Peyer's patch (tissue), 4 donors: ENCODE data around the gene ACAA2. TPM values are rescaled to one million over a fixed set of nuclear protein-coding genes. Genes with fewer than 3 reads are reported as not detected.
"Not testable (repeated sequence)": the region's sequence is repeated elsewhere in the genome, so short reads cannot be mapped to it uniquely, and the experiment has no call there.

Experiments
- DNase-seq, 3 donors: peaks; one replicate each; pipeline ENCODE4 v3.0.0-alpha.2; 2017 to 2019
- H3K27ac ChIP-seq, 4 donors: fragments of 200-600 bp; sonication (generic); one replicate each; pipeline ENCODE4 v1.5.1; 2016 to 2019
- H3K27me3 ChIP-seq, 2 donors: fragments of 200-600 bp; sonication (generic); one replicate each; pipeline ENCODE4 v1.5.1; 2019
- H3K36me3 ChIP-seq, 3 donors: fragments of 200-600 bp; sonication (generic); one replicate each; pipeline ENCODE4 v1.5.1; 2016 to 2019
- H3K4me1 ChIP-seq, 4 donors: fragments of 200-600 bp; sonication (generic); one replicate each; pipeline ENCODE4 v1.5.1; 2016 to 2019
- H3K4me3 ChIP-seq, 4 donors: fragments of 200-600 bp; sonication (generic); 1 replicate in 3 of 4; 2 replicates in 1 of 4; pipeline ENCODE4 v1.5.1; 2016 to 2019; ENCODE audit warnings: mild to moderate bottlenecking in 1 of 4
- H3K9me3 ChIP-seq, 4 donors: fragments of 200-600 bp; sonication (generic); one replicate each; pipeline ENCODE4 v1.5.1; 2016 to 2019; ENCODE audit warnings: mild to moderate bottlenecking in 1 of 4
- CTCF ChIP-seq, 6 experiments: fragments of 450-650 bp in 4 of 6; fragments of 200-600 bp in 2 of 6; sonication (generic) in 1 of 6; IDR thresholded peaks; one replicate each; pipeline ENCODE4 v1.5.1; 2017 to 2019; ENCODE audit warnings: antibody characterized with exemption in 6 of 6, mild to moderate bottlenecking in 3 of 6, moderate library complexity in 1 of 6
- POLR2A ChIP-seq, 2 donors: fragments of 450-650 bp; IDR thresholded peaks; one replicate each; pipeline ENCODE4 v1.5.1; 2017; ENCODE audit warnings: antibody characterized with exemption in 2 of 2, mild to moderate bottlenecking in 2 of 2, moderate library complexity in 2 of 2
- total RNA-seq, 4 donors: library from RNA; depleted of rRNA; stranded (reverse); fragments of >200 nt; gene quantifications; one replicate each; pipeline ENCODE4 v1.1.0, GENCODE V29; 2016

ACAA2 gene
- total RNA-seq, 4 donors from 2014 or later: 97.4 to 257 (median 143) TPM

- H3K27me3 ChIP-seq: no peaks in the 10 kb centered on the region
- H3K27ac ChIP-seq: no peak overlapping the region
- DNase-seq: no peak
- no peak overlapping the region for H3K4me3 ChIP-seq
- TF ChIP-seq CTCF (IDR thresholded peaks at IDR 0.05): no peak
- no peak for TF ChIP-seq POLR2A (IDR thresholded peaks at IDR 0.05)
- H3K36me3 ChIP-seq: peaks cover 0 to 57% (median 2%) of the 10 kb centered on the region in 3 donors
- no peaks in the 10 kb centered on the region for H3K9me3 ChIP-seq
- peaks cover 0 to 12% (median 0%) of the 10 kb centered on the region in 4 donors for H3K4me1 ChIP-seq
These were observed 25.7 kb upstream of the ACAA2 start for GRCh38 chr18:49839012-49839411.

- TF ChIP-seq CTCF (IDR thresholded peaks at IDR 0.05): no peak
- TF ChIP-seq POLR2A (IDR thresholded peaks at IDR 0.05): no peak
- H3K9me3 ChIP-seq: no peaks in the 10 kb centered on the region
- H3K27ac ChIP-seq: peak overlapping the region in 1 of 4 donors; percentile 42
- no peaks in the 10 kb centered on the region for H3K27me3 ChIP-seq
- DNase-seq: no peak
- H3K36me3 ChIP-seq: peaks cover 0 to 53% (median 2%) of the 10 kb centered on the region in 3 donors
- H3K4me1 ChIP-seq: peaks cover 0 to 16% (median 0%) of the 10 kb centered on the region in 4 donors
- H3K4me3 ChIP-seq: no peak overlapping the region
These were observed 25.0 kb upstream of the ACAA2 start for GRCh38 chr18:49838381-49838780.

GRCh38 chr18:49837889-49838288 lies 24.6 kb upstream of the ACAA2 start:
- H3K36me3 ChIP-seq: peaks cover 0 to 54% (median 2%) of the 10 kb centered on the region in 3 donors
- TF ChIP-seq POLR2A (IDR thresholded peaks at IDR 0.05) (no peak), CTCF (IDR thresholded peaks at IDR 0.05) (no peak)
- H3K4me3 ChIP-seq: no peak overlapping the region
- no peaks in the 10 kb centered on the region for H3K27me3 ChIP-seq
- peaks cover 0 to 16% (median 0%) of the 10 kb centered on the region in 4 donors for H3K4me1 ChIP-seq
- no peak for DNase-seq
- H3K9me3 ChIP-seq: no peaks in the 10 kb centered on the region
- H3K27ac ChIP-seq: peak overlapping the region in 1 of 4 donors; percentile 42

GRCh38 chr18:49837316-49837835 lies 24.0 kb upstream of the ACAA2 start:
- not testable (repeated sequence) for H3K27ac ChIP-seq, H3K4me3 ChIP-seq, H3K9me3 ChIP-seq, H3K27me3 ChIP-seq, DNase-seq
- peaks cover 0 to 49% (median 2%) of the 10 kb centered on the region in 3 donors for H3K36me3 ChIP-seq
- peaks cover 0 to 16% (median 0%) of the 10 kb centered on the region in 4 donors for H3K4me1 ChIP-seq

- no peaks in the 10 kb centered on the region for H3K27me3 ChIP-seq
- H3K4me1 ChIP-seq: peaks cover 0 to 16% (median 0%) of the 10 kb centered on the region in 4 donors
- H3K36me3 ChIP-seq: peaks cover 0 to 32% (median 2%) of the 10 kb centered on the region in 3 donors
- no peaks in the 10 kb centered on the region for H3K9me3 ChIP-seq
- peak overlapping the region in 1 of 4 donors; percentile 44 for H3K27ac ChIP-seq
- no peak for TF ChIP-seq CTCF (IDR thresholded peaks at IDR 0.05)
- TF ChIP-seq POLR2A (IDR thresholded peaks at IDR 0.05): no peak
- DNase-seq: no peak
- no peak overlapping the region for H3K4me3 ChIP-seq
These were observed 22.1 kb upstream of the ACAA2 start for GRCh38 chr18:49835405-49835804.

GRCh38 chr18:49834258-49834657 lies 20.9 kb upstream of the ACAA2 start:
- TF ChIP-seq CTCF (IDR thresholded peaks at IDR 0.05) (no peak), POLR2A (IDR thresholded peaks at IDR 0.05) (no peak)
- no peaks in the 10 kb centered on the region for H3K9me3 ChIP-seq
- H3K4me1 ChIP-seq: peaks cover 0 to 16% (median 0%) of the 10 kb centered on the region in 4 donors
- no peak overlapping the region for H3K4me3 ChIP-seq
- H3K27ac ChIP-seq: peak overlapping the region in 3 of 4 donors; percentile 23 to 78 (median 75)
- H3K27me3 ChIP-seq: no peaks in the 10 kb centered on the region
- peaks cover 0 to 25% (median 2%) of the 10 kb centered on the region in 3 donors for H3K36me3 ChIP-seq
- DNase-seq: no peak
